GM21360 (cell line): ENCODE results near the gene MRPL33.

ENCODE experiments used
- ATAC-seq: cut with Tn5 transposase; IDR thresholded peaks from one replicate; pipeline ENCODE4 v1.9.1; 2021; ENCODE audit warnings: mild to moderate bottlenecking, moderate library complexity; ENCODE audit not compliant: unreplicated experiment

Gene MRPL33

GRCh38 chr2:27806311-27807059 is 35.0 kb downstream of the MRPL33 start:
- ATAC-seq = no peak

- no peak for ATAC-seq
These were observed 36.0 kb downstream of the MRPL33 start for GRCh38 chr2:27807476-27807875.

DNA sequence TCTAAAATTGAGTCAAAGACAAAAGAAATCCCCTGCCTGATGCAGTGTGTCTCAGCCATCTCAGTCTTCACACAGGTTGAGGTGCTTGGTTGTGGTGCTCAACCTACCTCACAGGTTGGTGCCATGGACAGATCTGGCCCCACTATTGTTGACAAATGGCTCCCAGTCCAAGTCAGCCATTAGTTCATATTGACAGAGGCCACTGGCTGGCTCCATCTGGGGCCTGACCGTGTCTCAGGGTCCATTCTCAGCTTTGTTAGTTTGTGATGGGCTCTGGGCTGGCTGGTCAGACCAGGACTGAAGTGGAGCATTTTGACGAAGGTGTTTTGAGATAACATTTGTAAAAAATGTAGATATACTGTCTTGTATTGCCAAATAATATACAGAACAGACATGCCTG is 36.9 kb downstream of the MRPL33 start:
- no peak for ATAC-seq

DNA sequence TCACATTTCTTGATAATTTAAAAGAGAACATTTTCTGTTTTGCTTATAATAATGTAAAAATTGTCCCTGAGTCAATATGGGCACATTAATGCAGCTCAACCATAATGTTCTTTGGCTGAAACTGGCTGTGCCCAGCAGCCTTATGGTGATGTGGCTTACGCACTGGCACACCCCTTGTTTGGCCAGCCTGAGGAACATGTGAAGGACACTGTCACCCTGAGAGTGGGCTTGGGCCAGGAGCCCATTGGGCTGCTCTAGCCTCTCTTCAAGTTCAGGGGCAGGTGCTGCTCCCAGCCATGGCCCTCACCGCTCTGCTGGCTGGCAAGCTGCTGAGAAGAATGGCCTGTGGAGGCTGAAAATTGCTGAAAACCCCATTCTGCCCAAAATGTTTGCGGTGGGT is 37.5 kb downstream of the MRPL33 start:
- no peak for ATAC-seq

- no peak for ATAC-seq
These were observed 38.3 kb downstream of the MRPL33 start for GRCh38 chr2:27809761-27810241.

DNA sequence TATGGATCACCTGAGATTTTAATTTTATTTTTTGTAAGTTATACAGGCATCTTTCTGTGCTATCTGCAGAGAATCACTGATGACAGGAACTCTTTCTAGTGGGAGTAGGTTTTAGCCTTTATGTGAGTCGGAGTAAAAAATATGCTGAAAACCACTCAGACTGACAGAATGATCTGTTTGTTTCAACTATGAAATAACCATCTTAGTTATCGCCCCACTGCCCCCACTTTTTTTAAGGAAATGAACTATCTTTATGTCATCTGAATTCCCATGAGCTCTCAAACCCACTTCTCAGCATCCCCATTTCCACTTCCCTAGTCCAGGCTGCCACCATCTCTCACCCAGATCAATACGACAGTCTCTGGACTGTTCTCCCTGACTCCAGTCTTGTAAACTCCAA is 38.9 kb downstream of the MRPL33 start:
- no peak for ATAC-seq

GRCh38 chr2:27811768-27812167 is 40.2 kb downstream of the MRPL33 start:
- ATAC-seq = no peak

- no peak for ATAC-seq
These were observed 43.2 kb downstream of the MRPL33 start for GRCh38 chr2:27814758-27815157.

DNA sequence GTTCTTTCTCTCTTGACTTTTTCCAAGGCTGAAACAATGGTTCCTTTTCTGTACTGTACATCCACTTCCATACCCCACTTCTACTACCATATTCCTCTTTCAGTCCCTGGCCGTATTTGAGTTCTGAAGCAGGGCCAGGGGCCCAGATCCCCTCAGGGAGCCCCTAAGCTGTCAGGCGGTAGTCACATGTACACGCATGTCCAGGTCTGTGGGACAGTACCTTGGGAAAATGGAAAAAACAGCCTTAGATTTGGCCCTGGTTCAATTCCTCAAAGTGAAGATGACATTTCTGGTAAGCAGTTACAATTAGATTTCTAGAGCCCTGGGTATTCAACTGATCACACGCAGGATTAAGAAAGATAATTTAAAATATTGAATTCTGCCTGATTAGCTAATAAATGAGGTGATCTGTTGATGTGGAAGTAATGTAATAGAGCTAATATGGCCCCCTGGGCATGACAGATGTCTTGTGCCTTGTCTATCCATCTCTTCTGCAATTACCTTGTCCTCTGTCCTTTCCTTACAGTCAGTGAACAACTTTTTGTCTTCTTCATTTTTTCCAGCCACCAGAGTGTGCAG is 44.4 kb downstream of the MRPL33 start:
- ATAC-seq = no peak

DNA sequence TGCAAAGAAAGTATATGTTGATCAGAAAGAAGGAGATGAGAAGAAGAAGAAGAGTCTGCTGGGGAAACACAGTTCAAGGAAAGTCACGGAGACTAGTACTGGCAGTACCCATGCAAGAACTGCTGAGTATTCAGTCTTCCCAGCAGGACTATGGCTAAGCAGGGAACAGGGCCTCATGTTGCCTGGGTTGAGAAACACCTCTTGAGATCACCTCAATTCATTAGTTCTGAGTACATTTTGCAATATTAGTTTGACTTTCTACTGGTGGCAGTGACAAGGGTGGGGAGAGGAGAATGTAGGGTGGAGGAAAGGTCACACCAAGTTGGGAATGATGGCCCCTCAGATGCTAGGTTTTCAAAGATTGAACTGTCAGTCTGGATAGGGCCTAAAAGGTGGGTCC is 50.5 kb downstream of the MRPL33 start:
- no peak for ATAC-seq

- no peak for ATAC-seq
These were observed 51.6 kb downstream of the MRPL33 start for GRCh38 chr2:27823135-27823534.

DNA sequence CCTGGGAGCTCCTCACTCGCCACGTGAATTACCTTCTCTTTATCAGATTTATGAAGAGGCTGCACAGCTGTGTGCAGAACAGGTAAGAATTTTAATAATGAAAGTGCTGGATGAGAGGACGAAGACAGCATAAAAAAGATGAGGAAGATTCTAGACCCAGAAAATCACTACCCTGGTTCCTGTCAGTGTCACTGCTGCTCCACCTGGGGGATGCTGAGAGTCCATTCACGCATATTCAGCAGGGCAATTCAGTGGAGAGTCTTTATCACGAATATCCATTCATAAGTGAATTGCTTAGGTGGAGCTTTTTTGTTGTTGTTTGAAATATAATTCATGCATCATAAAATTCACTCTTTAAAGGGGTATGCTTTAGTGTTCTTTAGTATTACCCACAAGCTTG is 52.0 kb downstream of the MRPL33 start:
- no peak for ATAC-seq

- no peak for ATAC-seq
These were observed 52.9 kb downstream of the MRPL33 start for GRCh38 chr2:27824401-27824800.

GRCh38 chr2:27828305-27828704 is 56.8 kb downstream of the MRPL33 start:
- no peak for ATAC-seq
